Duodenal mucosa (tissue), 2 donors: Measurements from ENCODE around the gene E2F6.

ENCODE experiments used
- H3K27ac ChIP-seq: one replicate; pipeline ENCODE4 v1.7.0; 2013; ENCODE audit warnings: low read depth, low read length
- H3K27me3 ChIP-seq, 2 donors: one replicate each; pipeline ENCODE4 v1.7.0; 2013; ENCODE audit warnings: low read length in 2 of 2, control low read depth in 1 of 2; ENCODE audit not compliant: insufficient read depth in 2 of 2, control insufficient read depth in 1 of 2
- H3K36me3 ChIP-seq, 2 donors: one replicate each; pipeline ENCODE4 v1.7.0; 2013; ENCODE audit warnings: low read length in 2 of 2, control low read depth in 1 of 2; ENCODE audit not compliant: insufficient read depth in 2 of 2, control insufficient read depth in 1 of 2
- H3K4me1 ChIP-seq, 2 donors: one replicate each; pipeline ENCODE4 v1.7.0; 2013; ENCODE audit warnings: low read length in 2 of 2, control low read depth in 1 of 2; ENCODE audit not compliant: insufficient read depth in 2 of 2, control insufficient read depth in 1 of 2
- H3K4me3 ChIP-seq, 2 donors: one replicate each; pipeline ENCODE4 v1.7.0; 2013; ENCODE audit warnings: low read length in 2 of 2, low read depth in 1 of 2
- H3K9ac ChIP-seq, 2 donors: one replicate each; pipeline ENCODE4 v1.7.0; 2013; ENCODE audit warnings: low read length in 2 of 2, low read depth in 1 of 2
- H3K9me3 ChIP-seq, 2 donors: one replicate each; pipeline ENCODE4 v1.7.0; 2013; ENCODE audit warnings: low read length in 2 of 2, control low read depth in 1 of 2; ENCODE audit not compliant: control insufficient read depth in 1 of 2

Gene E2F6

GRCh38 chr2:11492720-11493119 is 26.8 kb upstream of the E2F6 start:
- Histone ChIP-seq H3K36me3 (no peaks in the 10 kb centered on the region), H3K4me1 (no peaks in the 10 kb centered on the region), H3K4me3 (no peak overlapping the region), H3K27me3 (no peaks in the 10 kb centered on the region), H3K9me3 (no peaks in the 10 kb centered on the region), H3K9ac (no peak overlapping the region), H3K27ac (no peak overlapping the region)

GRCh38 chr2:11492244-11492643 is 26.3 kb upstream of the E2F6 start:
- no peak overlapping the region for H3K27ac ChIP-seq
- no peaks in the 10 kb centered on the region for H3K27me3 ChIP-seq
- H3K9ac ChIP-seq: no peak overlapping the region
- H3K9me3 ChIP-seq: no peaks in the 10 kb centered on the region
- no peaks in the 10 kb centered on the region for H3K4me1 ChIP-seq
- H3K4me3 ChIP-seq: no peak overlapping the region
- no peaks in the 10 kb centered on the region for H3K36me3 ChIP-seq

- Histone ChIP-seq H3K4me1 (no peaks in the 10 kb centered on the region), H3K27ac (no peak overlapping the region), H3K9ac (no peak overlapping the region), H3K36me3 (no peaks in the 10 kb centered on the region), H3K4me3 (no peak overlapping the region), H3K27me3 (no peaks in the 10 kb centered on the region), H3K9me3 (no peaks in the 10 kb centered on the region)
Observed at GRCh38 chr2:11491348-11491933, 25.5 kb upstream of the E2F6 start.

- Histone ChIP-seq H3K4me3 (no peak overlapping the region), H3K27me3 (peaks cover 5 to 6% of the 10 kb centered on the region in 2 donors), H3K36me3 (no peaks in the 10 kb centered on the region), H3K9ac (no peak overlapping the region), H3K9me3 (no peaks in the 10 kb centered on the region), H3K4me1 (no peaks in the 10 kb centered on the region), H3K27ac (no peak overlapping the region)
Observed at GRCh38 chr2:11490194-11490593, 24.2 kb upstream of the E2F6 start.

- Histone ChIP-seq H3K9me3 (no peaks in the 10 kb centered on the region), H3K9ac (no peak overlapping the region), H3K27ac (no peak overlapping the region), H3K27me3 (peaks cover 10 to 13% of the 10 kb centered on the region in 2 donors), H3K4me3 (no peak overlapping the region), H3K36me3 (no peaks in the 10 kb centered on the region), H3K4me1 (no peaks in the 10 kb centered on the region)
Observed at GRCh38 chr2:11488809-11489208, 22.8 kb upstream of the E2F6 start.

- peaks cover 24 to 28% of the 10 kb centered on the region in 2 donors for H3K27me3 ChIP-seq
- H3K27ac ChIP-seq: no peak overlapping the region
- H3K4me1 ChIP-seq: peaks cover 4% of the 10 kb centered on the region in 2 donors
- H3K4me3 ChIP-seq: no peak overlapping the region
- H3K9me3 ChIP-seq: no peaks in the 10 kb centered on the region
- H3K9ac ChIP-seq: no peak overlapping the region
- no peaks in the 10 kb centered on the region for H3K36me3 ChIP-seq
Observed at GRCh38 chr2:11483806-11484617, 18.1 kb upstream of the E2F6 start.

- H3K4me1 ChIP-seq: peaks cover 4% of the 10 kb centered on the region in 2 donors
- no peak overlapping the region for H3K27ac ChIP-seq
- peaks cover 24 to 29% of the 10 kb centered on the region in 2 donors for H3K27me3 ChIP-seq
- H3K4me3 ChIP-seq: peak overlapping the region; percentile 52 to 73
- no peaks in the 10 kb centered on the region for H3K36me3 ChIP-seq
- H3K9me3 ChIP-seq: no peaks in the 10 kb centered on the region
- no peak overlapping the region for H3K9ac ChIP-seq
Observed at GRCh38 chr2:11482473-11483035, 16.6 kb upstream of the E2F6 start.

GRCh38 chr2:11481789-11482472 is 16.0 kb upstream of the E2F6 start:
- Histone ChIP-seq H3K27ac (no peak overlapping the region), H3K36me3 (no peaks in the 10 kb centered on the region), H3K9ac (no peak overlapping the region), H3K4me1 (peaks cover 4% of the 10 kb centered on the region in 2 donors), H3K27me3 (peaks cover 24 to 29% of the 10 kb centered on the region in 2 donors), H3K4me3 (no peak overlapping the region), H3K9me3 (no peaks in the 10 kb centered on the region)

- H3K27me3 ChIP-seq: peaks cover 24 to 29% of the 10 kb centered on the region in 2 donors
- H3K4me1 ChIP-seq: peaks cover 4% of the 10 kb centered on the region in 2 donors
- no peak overlapping the region for H3K27ac ChIP-seq
- no peak overlapping the region for H3K9ac ChIP-seq
- no peak overlapping the region for H3K4me3 ChIP-seq
- no peaks in the 10 kb centered on the region for H3K36me3 ChIP-seq
- H3K9me3 ChIP-seq: no peaks in the 10 kb centered on the region
Observed at GRCh38 chr2:11481426-11481788, 15.4 kb upstream of the E2F6 start.

GRCh38 chr2:11480859-11481258 is 14.9 kb upstream of the E2F6 start:
- no peaks in the 10 kb centered on the region for H3K36me3 ChIP-seq
- no peak overlapping the region for H3K4me3 ChIP-seq
- H3K27me3 ChIP-seq: peaks cover 24 to 27% of the 10 kb centered on the region in 2 donors
- H3K4me1 ChIP-seq: peaks cover 4% of the 10 kb centered on the region in 2 donors
- no peaks in the 10 kb centered on the region for H3K9me3 ChIP-seq
- no peak overlapping the region for H3K9ac ChIP-seq
- H3K27ac ChIP-seq: no peak overlapping the region
